Coronary artery (tissue), 2 donors: ENCODE measurements around the gene CCSER1.
"Not testable (repeated sequence)": the region's sequence is repeated elsewhere in the genome, so short reads cannot be mapped to it uniquely, and the experiment has no call there.

ENCODE experiments used
- DNase-seq: peaks from one replicate; pipeline ENCODE4 v3.0.0-alpha.2; 2017; ENCODE audit warnings: low spot score
- H3K27ac ChIP-seq, 2 donors: fragments of 200-600 bp; sonication (generic); one replicate each; pipeline ENCODE4 v1.5.1; 2016 to 2019
- H3K4me3 ChIP-seq: fragments of 200-600 bp; sonication (generic); 2 replicates; pipeline ENCODE4 v1.5.1; 2016; ENCODE audit warnings: mild to moderate bottlenecking, moderate library complexity
- CTCF ChIP-seq: fragments of 200-600 bp; sonication (generic); IDR thresholded peaks from one replicate; pipeline ENCODE4 v1.5.1; 2019; ENCODE audit warnings: antibody characterized with exemption

The CCSER1 gene

DNA sequence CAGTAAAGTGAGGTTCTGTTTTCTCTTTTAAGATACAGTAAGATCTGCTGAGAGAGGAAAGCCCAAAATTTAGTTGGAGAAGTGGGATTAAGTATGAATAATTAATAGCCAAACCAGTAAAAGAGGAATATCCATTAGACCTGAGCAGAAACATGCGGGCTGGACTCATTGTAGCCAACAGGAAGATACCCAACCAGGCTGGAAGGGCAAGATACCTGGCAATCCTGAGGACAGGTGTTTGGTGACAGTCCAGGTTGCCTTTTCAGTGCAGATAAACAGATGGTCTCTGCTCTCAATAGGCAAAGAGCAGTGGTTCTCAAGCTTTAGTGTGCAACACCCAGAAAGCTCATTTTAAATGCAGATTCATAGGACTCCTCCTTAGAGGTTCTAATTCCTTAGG is 1195.8 kb downstream of the CCSER1 start:
- H3K27ac ChIP-seq, result no peak overlapping the region
- no peak overlapping the region for H3K4me3 ChIP-seq
- no peak for DNase-seq
- TF ChIP-seq CTCF, result no peak

GRCh38 chr4:91325495-91325894 is 1198.3 kb downstream of the CCSER1 start:
- no peak for TF ChIP-seq CTCF
- DNase-seq, result no peak

DNA sequence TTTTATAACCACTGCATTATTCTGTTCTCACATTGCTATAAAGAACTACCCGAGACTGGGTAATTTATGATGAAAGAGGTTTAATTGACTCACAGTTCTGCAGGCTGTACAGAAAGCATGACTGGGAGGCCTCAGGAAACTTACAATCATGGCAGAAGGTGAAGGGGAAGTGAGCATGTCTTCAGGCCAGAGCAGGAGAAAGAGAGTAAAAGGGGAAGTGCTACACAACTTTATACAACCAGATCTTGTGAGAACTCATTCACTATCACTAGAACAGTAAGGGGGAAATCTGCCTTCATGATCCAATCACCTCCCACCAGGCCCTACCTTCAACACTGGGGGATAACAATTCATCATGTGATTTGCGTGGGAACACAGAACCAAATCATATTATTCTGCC is 1199.0 kb downstream of the CCSER1 start:
- not testable (repeated sequence) for H3K27ac ChIP-seq, H3K4me3 ChIP-seq, DNase-seq

More at GRCh38 chr4:91325495-91325894, 1198.3 kb downstream of the CCSER1 start:
- Histone ChIP-seq H3K27ac (no peak overlapping the region), H3K4me3 (no peak overlapping the region)

- no peak overlapping the region for H3K27ac ChIP-seq
- TF ChIP-seq CTCF, result no peak
- H3K4me3 ChIP-seq, result no peak overlapping the region
- DNase-seq, result no peak
These were observed 1203.5 kb downstream of the CCSER1 start for GRCh38 chr4:91330555-91331137.

DNA sequence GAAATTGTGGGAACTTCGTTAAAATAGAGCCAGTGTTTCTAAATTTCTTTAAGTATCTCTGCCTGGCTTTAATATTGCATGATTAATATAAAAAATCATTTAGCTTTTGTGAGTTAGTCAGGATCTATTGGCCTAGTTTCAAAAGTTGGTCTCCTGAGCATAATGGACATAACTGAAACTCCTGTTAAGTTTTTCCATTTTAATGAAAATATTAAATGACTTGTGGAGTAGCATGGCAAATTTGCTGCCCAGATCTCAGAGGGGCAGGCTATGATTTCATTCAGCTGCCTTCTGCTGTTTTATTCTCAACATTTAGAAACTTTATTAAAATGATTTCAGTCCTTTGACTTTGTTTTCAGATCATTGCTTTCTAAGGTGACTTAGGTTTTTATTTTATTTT is 1213.6 kb downstream of the CCSER1 start:
- Histone ChIP-seq H3K4me3 (no peak overlapping the region), H3K27ac (no peak overlapping the region)
- DNase-seq, result no peak
- no peak for TF ChIP-seq CTCF

DNA sequence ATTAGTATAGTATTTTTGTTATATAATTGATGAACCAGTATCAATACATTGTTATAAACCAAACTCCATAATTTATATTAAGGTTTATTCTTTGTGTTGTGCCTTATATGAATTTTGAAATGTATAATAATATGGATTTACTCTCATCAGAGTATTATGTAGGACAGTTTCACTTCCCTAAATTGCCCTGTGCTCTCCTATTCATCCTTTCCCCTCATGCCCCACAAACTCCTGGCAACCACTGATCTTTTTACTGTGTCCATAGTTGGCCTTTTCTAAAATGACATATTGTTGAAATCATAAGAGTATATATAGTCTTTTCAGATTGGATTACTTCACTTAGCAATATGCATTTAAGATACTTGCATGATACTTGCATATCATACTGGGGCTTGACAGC is 1218.4 kb downstream of the CCSER1 start:
- DNase-seq, result no peak

GRCh38 chr4:91356496-91356895 is 1229.3 kb downstream of the CCSER1 start:
- not testable (repeated sequence) for H3K27ac ChIP-seq, DNase-seq, H3K4me3 ChIP-seq

More for the DNA sequence above, 1218.4 kb downstream of the CCSER1 start:
- Histone ChIP-seq H3K4me3 (no peak overlapping the region), H3K27ac (no peak overlapping the region)
- no peak for TF ChIP-seq CTCF

GRCh38 chr4:91358016-91358415 is 1230.8 kb downstream of the CCSER1 start:
- not testable (repeated sequence) for H3K4me3 ChIP-seq, DNase-seq, H3K27ac ChIP-seq

DNA sequence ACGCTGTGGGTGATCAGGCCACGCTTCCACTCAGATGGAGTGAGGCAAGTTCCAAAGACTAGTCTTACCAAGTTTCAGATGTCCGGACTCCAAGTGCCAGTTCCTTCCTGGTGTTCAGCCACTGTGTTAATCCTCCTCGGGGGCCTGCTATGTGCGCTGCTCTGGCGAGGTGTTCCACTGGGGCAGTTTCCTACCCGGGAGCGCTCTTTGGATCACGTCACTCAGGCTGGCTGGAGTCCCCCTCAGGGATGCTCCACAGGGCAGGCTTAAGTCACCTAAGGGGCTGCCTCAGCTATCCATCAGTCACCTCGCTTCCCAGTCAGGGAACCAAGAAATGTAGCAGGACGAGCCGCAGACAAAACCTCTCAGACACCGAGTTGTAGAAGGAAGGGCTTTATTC is 1231.4 kb downstream of the CCSER1 start:
- H3K4me3 ChIP-seq, H3K27ac ChIP-seq, DNase-seq: not testable (repeated sequence)
